Caco-2 (cell line): ENCODE data around the gene CLHC1. TPM values are rescaled to one million over a fixed set of nuclear protein-coding genes. Genes with fewer than 3 reads are reported as not detected.
A peak's percentile ranks its signal among the peaks of the same experiment; 100 is the strongest.
"Not testable (repeated sequence)": the region's sequence is repeated elsewhere in the genome, so short reads cannot be mapped to it uniquely, and the experiment has no call there.

ENCODE experiments used
- BruUV-seq: library from RNA; stranded (reverse); fragments of 400-500 nt; replicated peaks from 2 replicates; lab custom pipeline; 2021; lab: Mats Ljungman, UMichigan
- CTCF ChIA-PET: fragments of 300-600 bp; sonication (Branson Sonifier 250); formaldehyde crosslinking; loops from one replicate; lab custom pipeline; 2022; ENCODE audit warnings: antibody characterized with exemption; lab: Charles Lee
- POLR2A ChIA-PET: fragments of 300-600 bp; sonication (Branson Sonifier 250); formaldehyde crosslinking; loops from one replicate; lab custom pipeline; 2022; ENCODE audit warnings: antibody characterized with exemption; lab: Charles Lee
- DNase-seq, 2 experiments: peaks; one replicate each; pipeline versions ENCODE4 v3.0.0 to v3.0.0-alpha.2; 2020 to 2022
- H3K27me3 ChIP-seq: replicated peaks from 2 replicates; pipeline ENCODE4 v1.6.0; 2011; ENCODE audit warnings: low read length; ENCODE audit not compliant: control insufficient read depth, insufficient read depth
- H3K36me3 ChIP-seq: 2 replicates; pipeline ENCODE4 v1.5.1; 2011; ENCODE audit warnings: low read length; ENCODE audit not compliant: control insufficient read depth, insufficient read depth
- H3K4me1 ChIP-seq: fragments of 250-450 bp; sonication (Bioruptor Pico); 2 replicates; pipeline ENCODE4 v1.5.1; 2020; ENCODE audit warnings: mild to moderate bottlenecking
- H3K4me3 ChIP-seq: 2 replicates; pipeline ENCODE4 v1.5.1; 2011; ENCODE audit warnings: low read depth, mild to moderate bottlenecking, control low read depth, low read length
- H3K9me3 ChIP-seq: fragments of 250-450 bp; sonication (Bioruptor Pico); 2 replicates; pipeline ENCODE4 v1.5.1; 2020; ENCODE audit warnings: mild to moderate bottlenecking, moderate library complexity
- H3K27ac Mint-ChIP-seq: one replicate; pipeline ENCODE4 v1.8.0; 2022; ENCODE audit warnings: mixed read lengths; ENCODE audit not compliant: unreplicated experiment
- H3K27me3 Mint-ChIP-seq: one replicate; pipeline ENCODE4 v1.8.0; 2022; ENCODE audit warnings: mixed read lengths; ENCODE audit not compliant: insufficient read depth, unreplicated experiment
- H3K36me3 Mint-ChIP-seq: one replicate; pipeline ENCODE4 v1.8.0; 2022; ENCODE audit warnings: mild to moderate bottlenecking, mixed read lengths; ENCODE audit not compliant: insufficient read depth, unreplicated experiment
- H3K4me1 Mint-ChIP-seq: one replicate; pipeline ENCODE4 v1.8.0; 2022; ENCODE audit warnings: low read depth, mixed read lengths; ENCODE audit not compliant: unreplicated experiment
- H3K4me3 Mint-ChIP-seq: one replicate; pipeline ENCODE4 v1.8.0; 2022; ENCODE audit warnings: mild to moderate bottlenecking, moderate library complexity, mixed read lengths; ENCODE audit not compliant: unreplicated experiment
- H3K9me3 Mint-ChIP-seq: one replicate; pipeline ENCODE4 v1.8.0; 2022; ENCODE audit warnings: mixed read lengths; ENCODE audit not compliant: unreplicated experiment
- intact Hi-C: fragments of 100-400 bp; cut with micrococcal nuclease; formaldehyde crosslinking; loops from one replicate; pipeline ENCODE4 v1.10.0; 2022; ENCODE audit not compliant: unreplicated experiment
- total RNA-seq: library from RNA; stranded (reverse); gene quantifications from 2 replicates; pipeline ENCODE4 v1.2.3, GENCODE V29; 2022
- TF ChIP-seq, protein P1 (sequence below), 2 experiments: fragments of 200-600 bp in 1 of 2; IDR thresholded peaks; 1 replicate in 1 of 2; 2 replicates in 1 of 2; pipeline versions ENCODE4 v1.5.1 to v1.8.0; 2011 to 2022; ENCODE audit warnings: antibody characterized with exemption in 1 of 2, control low read depth in 1 of 2, inconsistent platforms in 1 of 2, low read depth in 1 of 2, low read length in 1 of 2, mild to moderate bottlenecking in 1 of 2, moderate library complexity in 1 of 2; ENCODE audit not compliant: insufficient read depth in 1 of 2, severe bottlenecking in 1 of 2, unreplicated experiment in 1 of 2

Gene CLHC1
- total RNA-seq, 1 experiment from 2014 or later, result 13.4 TPM

DNA sequence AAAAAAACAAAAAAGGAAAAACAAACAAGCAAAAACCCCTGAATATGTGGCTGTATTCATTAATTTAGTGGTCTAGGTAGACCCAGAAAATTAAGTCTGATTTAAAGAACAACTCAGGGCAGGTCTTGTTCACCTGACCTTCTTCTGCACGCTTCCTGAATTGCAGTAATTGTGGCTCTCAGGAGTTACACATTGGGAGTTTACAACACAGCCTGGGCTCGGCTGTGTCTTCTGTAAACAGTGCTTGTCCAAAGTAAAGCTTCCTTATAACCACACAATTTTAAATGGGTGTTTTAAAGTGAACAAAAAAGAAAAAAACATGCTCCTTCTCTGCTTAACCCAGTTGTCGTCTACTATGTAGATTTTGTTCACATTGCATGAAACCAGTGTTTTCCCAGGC, 45.2 kb upstream of the CLHC1 start:
- Mint-ChIP-seq H3K4me1 (no peaks in the 10 kb centered on the region), H3K27me3 (no peaks in the 10 kb centered on the region), H3K9me3 (no peaks in the 10 kb centered on the region), H3K36me3 (peaks cover 2% of the 10 kb centered on the region), H3K4me3 (no peak overlapping the region), H3K27ac (no peak overlapping the region)
- no peaks in the 10 kb centered on the region for H3K4me1 ChIP-seq
- H3K4me3 ChIP-seq, result no peak overlapping the region
- no peak for DNase-seq
- BruUV-seq, result no TSS peak
- H3K9me3 ChIP-seq, result no peaks in the 10 kb centered on the region
- intact Hi-C loops, result no loop called here
- TF ChIP-seq, protein P1, sequence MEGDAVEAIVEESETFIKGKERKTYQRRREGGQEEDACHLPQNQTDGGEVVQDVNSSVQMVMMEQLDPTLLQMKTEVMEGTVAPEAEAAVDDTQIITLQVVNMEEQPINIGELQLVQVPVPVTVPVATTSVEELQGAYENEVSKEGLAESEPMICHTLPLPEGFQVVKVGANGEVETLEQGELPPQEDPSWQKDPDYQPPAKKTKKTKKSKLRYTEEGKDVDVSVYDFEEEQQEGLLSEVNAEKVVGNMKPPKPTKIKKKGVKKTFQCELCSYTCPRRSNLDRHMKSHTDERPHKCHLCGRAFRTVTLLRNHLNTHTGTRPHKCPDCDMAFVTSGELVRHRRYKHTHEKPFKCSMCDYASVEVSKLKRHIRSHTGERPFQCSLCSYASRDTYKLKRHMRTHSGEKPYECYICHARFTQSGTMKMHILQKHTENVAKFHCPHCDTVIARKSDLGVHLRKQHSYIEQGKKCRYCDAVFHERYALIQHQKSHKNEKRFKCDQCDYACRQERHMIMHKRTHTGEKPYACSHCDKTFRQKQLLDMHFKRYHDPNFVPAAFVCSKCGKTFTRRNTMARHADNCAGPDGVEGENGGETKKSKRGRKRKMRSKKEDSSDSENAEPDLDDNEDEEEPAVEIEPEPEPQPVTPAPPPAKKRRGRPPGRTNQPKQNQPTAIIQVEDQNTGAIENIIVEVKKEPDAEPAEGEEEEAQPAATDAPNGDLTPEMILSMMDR (IDR thresholded peaks at IDR 0.05; ENCODE audit: insufficient read depth in 1 of 2, low read depth in 1 of 2, low read length in 1 of 2, severe bottlenecking in 1 of 2, unreplicated experiment in 1 of 2), result no peak
- POLR2A ChIA-PET, result no interaction called here
- CTCF ChIA-PET, result interaction anchor here (0.7 kb wide), 1 partner anchor 87 kb away, joined by 3 read pairs; no protein-coding TSS in a partner anchor
- no peaks in the 10 kb centered on the region for H3K27me3 ChIP-seq
- H3K36me3 ChIP-seq, result no peaks in the 10 kb centered on the region

DNA sequence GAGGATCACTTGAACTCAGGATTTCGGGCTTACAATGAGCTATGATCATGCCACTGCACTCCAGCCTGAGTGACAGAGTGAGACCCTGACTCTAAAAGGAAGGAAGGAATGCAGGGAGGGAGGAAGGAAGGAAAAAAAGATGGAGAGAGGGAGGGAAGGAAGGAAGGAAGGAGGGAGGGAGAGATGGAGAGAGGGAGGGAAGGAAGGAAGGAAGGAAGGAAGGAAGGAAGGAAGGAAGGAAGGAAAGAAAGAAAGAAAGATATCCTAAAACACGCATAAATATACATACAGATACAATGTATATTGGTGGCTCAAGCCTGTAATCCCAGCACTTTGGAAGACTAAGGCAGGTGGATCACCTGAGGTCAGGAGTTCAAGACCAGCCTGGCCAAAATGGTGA, 42.3 kb upstream of the CLHC1 start:
- H3K27me3 Mint-ChIP-seq, H3K4me3 Mint-ChIP-seq, CTCF ChIA-PET, DNase-seq, H3K36me3 ChIP-seq, H3K36me3 Mint-ChIP-seq, H3K9me3 Mint-ChIP-seq, H3K27ac Mint-ChIP-seq, intact Hi-C loops, H3K27me3 ChIP-seq, POLR2A ChIA-PET, H3K9me3 ChIP-seq, H3K4me3 ChIP-seq, H3K4me1 ChIP-seq, H3K4me1 Mint-ChIP-seq, BruUV-seq: not testable (repeated sequence)

DNA sequence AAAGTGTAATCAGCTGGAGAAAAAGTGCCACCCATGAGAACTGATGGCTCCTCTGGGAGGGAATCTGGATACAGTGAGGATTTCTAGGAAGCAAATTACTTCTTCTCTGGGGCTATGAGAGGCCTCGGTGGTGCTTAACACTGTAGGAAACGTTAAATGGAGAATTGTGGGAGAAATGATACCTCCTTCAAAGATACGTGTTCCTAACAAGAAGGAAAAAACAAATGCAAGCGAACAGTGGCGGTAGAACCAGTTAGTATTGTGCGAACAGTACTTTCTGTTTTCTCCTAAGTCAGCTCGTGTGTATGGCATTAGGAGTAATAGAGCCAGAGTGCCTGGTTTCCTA, 37.5 kb upstream of the CLHC1 start:
- Histone ChIP-seq H3K4me3 (peak overlapping the region; percentile 52), H3K9me3 (no peaks in the 10 kb centered on the region), H3K27me3 (no peaks in the 10 kb centered on the region), H3K36me3 (no peaks in the 10 kb centered on the region), H3K4me1 (peaks cover 5% of the 10 kb centered on the region; the same call in 1 of the 2 replicates)
- TF ChIP-seq, protein P1 (IDR thresholded peaks at IDR 0.05; ENCODE audit: insufficient read depth in 1 of 2, low read depth in 1 of 2, low read length in 1 of 2, severe bottlenecking in 1 of 2, unreplicated experiment in 1 of 2), result no peak
- Mint-ChIP-seq H3K27ac (peak overlapping the region; percentile 95), H3K4me3 (peak overlapping the region; percentile 87), H3K9me3 (no peaks in the 10 kb centered on the region), H3K4me1 (peaks cover 7% of the 10 kb centered on the region), H3K36me3 (no peaks in the 10 kb centered on the region), H3K27me3 (no peaks in the 10 kb centered on the region)
- ChIA-PET POLR2A (no interaction called here), CTCF (interaction anchor here (0.9 kb wide), 1 partner anchor 219 kb away, joined by 3 read pairs; the partner anchor contains the start of gene RTN4)
- BruUV-seq, result TSS peak; percentile 92
- DNase-seq, result no peak
- intact Hi-C loops, result loop anchor here (1.0 to 5.0 kb wide), 4 partner anchors 13 to 250 kb away; partner anchors contain the start of genes CFAP36, CLHC1 and RPS27A
